Measurements from ENCODE around the gene TMEM187.

TMEM187 gene

GRCh38 chrX:154026136-154027021 is 53.8 kb downstream of the TMEM187 start:
- no peaks in the 10 kb centered on the region for H4K20me1 ChIP-seq (ENCODE audit: insufficient read depth, low read length)
- no peaks in the 10 kb centered on the region for H3K27me3 ChIP-seq (ENCODE audit: insufficient read depth, low read length, poor library complexity)
- DNase-seq: no peak
- peaks cover 46% of the 10 kb centered on the region for H3K36me3 ChIP-seq (ENCODE audit: insufficient read depth, low read length)
- H3K4me3 ChIP-seq (ENCODE audit: low read depth in 1 of 2, low read length in 2 of 2): no peak overlapping the region
- H3K4me2 ChIP-seq (ENCODE audit: insufficient read depth, low read length): no peak overlapping the region
- no peak for TF ChIP-seq EZH2 (IDR thresholded peaks at IDR 0.05; ENCODE audit: borderline replicate concordance, low read depth, low read length, severe bottlenecking)
- TF ChIP-seq, protein P1, sequence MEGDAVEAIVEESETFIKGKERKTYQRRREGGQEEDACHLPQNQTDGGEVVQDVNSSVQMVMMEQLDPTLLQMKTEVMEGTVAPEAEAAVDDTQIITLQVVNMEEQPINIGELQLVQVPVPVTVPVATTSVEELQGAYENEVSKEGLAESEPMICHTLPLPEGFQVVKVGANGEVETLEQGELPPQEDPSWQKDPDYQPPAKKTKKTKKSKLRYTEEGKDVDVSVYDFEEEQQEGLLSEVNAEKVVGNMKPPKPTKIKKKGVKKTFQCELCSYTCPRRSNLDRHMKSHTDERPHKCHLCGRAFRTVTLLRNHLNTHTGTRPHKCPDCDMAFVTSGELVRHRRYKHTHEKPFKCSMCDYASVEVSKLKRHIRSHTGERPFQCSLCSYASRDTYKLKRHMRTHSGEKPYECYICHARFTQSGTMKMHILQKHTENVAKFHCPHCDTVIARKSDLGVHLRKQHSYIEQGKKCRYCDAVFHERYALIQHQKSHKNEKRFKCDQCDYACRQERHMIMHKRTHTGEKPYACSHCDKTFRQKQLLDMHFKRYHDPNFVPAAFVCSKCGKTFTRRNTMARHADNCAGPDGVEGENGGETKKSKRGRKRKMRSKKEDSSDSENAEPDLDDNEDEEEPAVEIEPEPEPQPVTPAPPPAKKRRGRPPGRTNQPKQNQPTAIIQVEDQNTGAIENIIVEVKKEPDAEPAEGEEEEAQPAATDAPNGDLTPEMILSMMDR (IDR thresholded peaks at IDR 0.05; ENCODE audit: borderline replicate concordance, extremely low read depth, low read length, poor library complexity, severe bottlenecking): no peak
- no peak for ATAC-seq (ENCODE audit: insufficient read depth, low read depth)
- H3K27ac ChIP-seq (ENCODE audit: low read length): no peak overlapping the region
- H3K9ac ChIP-seq (ENCODE audit: low read depth, low read length): no peak overlapping the region
- 0 out of 2 replicates have a peak, but pooled peaks cover under 1% of the 10 kb centered on the region for H3K79me2 ChIP-seq (ENCODE audit: insufficient read depth, low read length)
- no peak overlapping the region for H2AFZ ChIP-seq (ENCODE audit: low read depth, low read length)
- H3K9me3 ChIP-seq (ENCODE audit: insufficient read depth, low read length, severe bottlenecking): no peaks in the 10 kb centered on the region
- peaks cover under 1% of the 10 kb centered on the region; the same call in 1 of the 2 replicates for H3K4me1 ChIP-seq (ENCODE audit: insufficient read depth, low read length)

DNA sequence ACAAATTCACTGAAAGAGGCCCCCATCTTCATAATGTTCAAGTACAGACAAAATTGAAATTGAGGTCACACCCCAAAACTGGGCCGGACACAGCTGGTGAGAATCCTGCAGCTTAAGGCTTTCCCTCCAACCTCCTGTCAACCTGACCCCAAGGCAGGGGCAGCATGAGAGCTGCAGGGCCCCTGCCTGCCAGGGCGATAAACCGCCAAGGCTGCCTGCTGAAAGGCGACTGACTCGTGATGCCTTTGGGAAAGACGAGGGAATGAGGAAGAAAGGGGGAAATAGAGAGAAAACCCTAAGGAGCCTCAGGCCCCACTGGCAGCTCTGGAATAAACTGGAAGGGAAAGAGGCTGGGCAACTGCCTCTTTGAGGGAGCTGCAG is 54.5 kb downstream of the TMEM187 start:
- ATAC-seq (ENCODE audit: insufficient read depth, low read depth) (no peak), DNase-seq (no peak)
- Histone ChIP-seq H4K20me1 (ENCODE audit: insufficient read depth, low read length) (no peaks in the 10 kb centered on the region), H3K27me3 (ENCODE audit: insufficient read depth, low read length, poor library complexity) (no peaks in the 10 kb centered on the region), H2AFZ (ENCODE audit: low read depth, low read length) (no peak overlapping the region), H3K79me2 (ENCODE audit: insufficient read depth, low read length) (0 out of 2 replicates have a peak, but pooled peaks cover 2% of the 10 kb centered on the region), H3K4me3 (ENCODE audit: low read depth in 1 of 2, low read length in 2 of 2) (no peak overlapping the region), H3K4me2 (ENCODE audit: insufficient read depth, low read length) (no peak overlapping the region), H3K9ac (ENCODE audit: low read depth, low read length) (no peak overlapping the region), H3K36me3 (ENCODE audit: insufficient read depth, low read length) (peaks cover 52% of the 10 kb centered on the region), H3K9me3 (ENCODE audit: insufficient read depth, low read length, severe bottlenecking) (no peaks in the 10 kb centered on the region), H3K4me1 (ENCODE audit: insufficient read depth, low read length) (no peaks in the 10 kb centered on the region), H3K27ac (ENCODE audit: low read length) (no peak overlapping the region)
- TF ChIP-seq EZH2 (IDR thresholded peaks at IDR 0.05; ENCODE audit: borderline replicate concordance, low read depth, low read length, severe bottlenecking): no peak
- TF ChIP-seq, protein P1 (IDR thresholded peaks at IDR 0.05; ENCODE audit: borderline replicate concordance, extremely low read depth, low read length, poor library complexity, severe bottlenecking): no peak

- Histone ChIP-seq H3K27me3 (ENCODE audit: insufficient read depth, low read length, poor library complexity) (no peaks in the 10 kb centered on the region), H4K20me1 (ENCODE audit: insufficient read depth, low read length) (peaks cover 7% of the 10 kb centered on the region)
Observed at GRCh38 chrX:154027986-154028385, 55.4 kb downstream of the TMEM187 start.

More at GRCh38 chrX:154027986-154028385, 55.4 kb downstream of the TMEM187 start:
- TF ChIP-seq, protein P1 (IDR thresholded peaks at IDR 0.05; ENCODE audit: borderline replicate concordance, extremely low read depth, low read length, poor library complexity, severe bottlenecking): no peak
- no peak for TF ChIP-seq EZH2 (IDR thresholded peaks at IDR 0.05; ENCODE audit: borderline replicate concordance, low read depth, low read length, severe bottlenecking)
- H2AFZ ChIP-seq (ENCODE audit: low read depth, low read length): no peak overlapping the region
- H3K9ac ChIP-seq (ENCODE audit: low read depth, low read length): no peak overlapping the region
- ATAC-seq (ENCODE audit: insufficient read depth, low read depth) (no peak), DNase-seq (no peak)
- H3K79me2 ChIP-seq (ENCODE audit: insufficient read depth, low read length): peaks cover 11% of the 10 kb centered on the region; the same call in 1 of the 2 replicates
- no peaks in the 10 kb centered on the region for H3K4me1 ChIP-seq (ENCODE audit: insufficient read depth, low read length)
- H3K4me2 ChIP-seq (ENCODE audit: insufficient read depth, low read length): no peak overlapping the region
- no peaks in the 10 kb centered on the region for H3K9me3 ChIP-seq (ENCODE audit: insufficient read depth, low read length, severe bottlenecking)
- peaks cover 62% of the 10 kb centered on the region for H3K36me3 ChIP-seq (ENCODE audit: insufficient read depth, low read length)
- no peak overlapping the region for H3K4me3 ChIP-seq (ENCODE audit: low read depth in 1 of 2, low read length in 2 of 2)
- no peak overlapping the region for H3K27ac ChIP-seq (ENCODE audit: low read length)

All from DND-41 (cell line).